Glomerular endothelial cell (primary cell): ENCODE measurements around the gene GNAT3. TPM values are rescaled to one million over a fixed set of nuclear protein-coding genes. Genes with fewer than 3 reads are reported as not detected.
A peak's percentile ranks its signal among the peaks of the same experiment; 100 is the strongest.

ENCODE experiments used
- DNase-seq: peaks from one replicate; pipeline ENCODE4 v3.0.0-alpha.2; 2011; ENCODE audit warnings: low read depth, low spot score; ENCODE audit errors: extremely low read depth
- total RNA-seq: library from RNA; depleted of rRNA; stranded (reverse); fragments of >200 nt; gene quantifications from 2 replicates; pipeline ENCODE4 v1.2.3, GENCODE V29; 2015

GNAT3 gene
- total RNA-seq, 1 donor from 2014 or later: not detected

GRCh38 chr7:80505900-80506500, 5.9 kb downstream of the GNAT3 start:
- DNase-seq: no peak

DNA sequence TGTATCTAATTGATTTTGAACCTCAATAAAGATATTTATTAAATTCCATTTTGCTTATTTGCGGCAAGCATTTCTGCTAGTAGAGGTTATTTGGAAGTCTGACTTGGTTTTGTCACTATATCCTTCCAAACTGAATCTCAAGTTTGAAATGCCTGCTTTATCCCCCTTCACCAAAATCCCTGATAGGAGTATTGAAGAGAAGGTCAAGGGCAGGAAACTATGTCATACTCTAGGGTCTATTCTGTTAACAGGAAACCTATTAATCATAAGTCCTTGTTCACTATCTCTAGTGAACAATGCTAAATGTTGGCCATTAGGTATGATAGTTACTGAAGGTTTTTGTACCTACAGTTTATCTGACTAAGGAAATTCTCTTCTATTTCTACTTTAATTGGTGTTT, 11.5 kb downstream of the GNAT3 start:
- DNase-seq: no peak

DNA sequence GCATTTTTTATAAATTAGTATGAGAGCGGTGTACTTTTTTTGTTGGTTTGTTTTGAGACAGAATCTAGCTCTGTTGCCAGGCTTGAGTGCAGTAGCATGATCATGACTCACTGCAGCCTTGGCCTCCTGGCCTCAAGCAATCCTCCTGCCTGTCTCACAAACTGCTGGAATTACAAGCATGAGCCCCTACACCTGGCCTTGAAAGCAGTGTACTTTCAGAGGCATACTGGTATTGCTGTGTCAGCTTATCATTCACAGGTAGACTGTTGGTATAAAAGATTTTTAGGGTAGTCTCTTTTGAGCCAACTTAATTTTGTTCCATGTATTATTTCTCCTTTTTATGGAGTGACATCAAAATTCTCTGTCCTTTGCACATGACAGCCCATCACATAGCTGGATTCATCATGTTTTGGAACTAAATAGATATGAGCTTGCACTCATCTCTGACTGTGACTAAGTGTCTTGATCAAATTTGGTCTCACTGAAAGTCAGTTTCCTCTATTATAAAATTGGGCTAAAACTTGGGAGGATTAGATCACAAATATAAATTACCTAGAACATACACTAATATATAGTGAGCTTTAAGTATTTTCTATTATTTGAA, 12.4 kb downstream of the GNAT3 start:
- peak; percentile 64 for DNase-seq

DNA sequence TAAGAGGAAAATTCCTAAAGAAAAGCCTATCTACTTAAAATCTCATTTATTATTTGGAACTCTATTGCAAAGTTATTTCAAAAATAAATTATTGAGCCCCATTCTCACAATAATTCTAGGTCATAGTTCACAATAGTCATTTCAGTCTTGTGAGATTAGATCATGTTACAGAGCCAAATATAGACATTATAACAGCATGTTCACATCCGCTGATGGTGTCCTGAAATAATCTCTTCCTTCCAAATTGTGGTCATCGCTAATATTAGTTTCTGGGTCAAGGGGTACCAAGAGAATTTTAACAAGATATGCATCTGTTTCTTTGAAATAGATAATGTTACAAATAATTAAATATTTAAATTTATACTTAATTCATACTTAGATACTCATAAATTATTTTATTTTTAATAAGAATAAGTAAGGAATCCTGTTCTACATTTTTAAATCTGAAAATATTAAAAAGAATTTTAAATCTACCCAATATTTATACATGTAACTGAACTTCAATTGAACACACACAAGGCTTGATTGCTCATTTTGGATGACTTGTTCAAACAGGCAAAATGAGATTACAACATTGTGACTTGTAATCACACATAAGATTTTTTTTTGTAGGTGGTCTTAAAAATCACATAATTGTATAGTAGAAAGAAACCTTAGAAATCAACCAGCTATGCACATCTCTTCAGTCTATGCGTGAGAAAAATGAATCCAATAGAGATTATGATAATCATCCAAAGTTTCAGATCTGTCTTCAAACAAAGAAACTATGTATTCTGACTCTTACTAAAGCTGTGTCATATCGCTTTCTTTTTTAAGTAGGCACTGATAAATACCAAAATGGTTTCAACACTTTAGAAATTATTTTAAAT, 13.1 kb downstream of the GNAT3 start:
- no peak for DNase-seq

DNA sequence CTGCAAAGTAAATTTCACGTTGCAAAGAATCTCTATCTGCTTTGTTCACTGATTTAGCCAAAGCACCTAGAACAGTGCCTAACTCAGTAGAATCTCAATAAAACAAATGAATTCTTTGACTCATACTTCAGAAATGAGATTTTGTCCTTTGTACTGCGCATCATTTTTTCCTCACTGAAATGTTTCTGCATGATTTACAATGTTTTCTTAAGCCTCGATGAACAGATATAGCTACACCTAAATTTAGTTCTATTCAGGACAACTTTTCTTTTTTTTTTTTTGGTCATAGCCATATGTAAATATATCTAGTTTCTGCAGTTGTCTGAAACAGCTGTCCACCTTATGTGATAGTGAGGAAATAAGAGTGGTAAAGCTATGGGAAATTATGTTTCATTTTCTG, 15.3 kb downstream of the GNAT3 start:
- DNase-seq: no peak

DNA sequence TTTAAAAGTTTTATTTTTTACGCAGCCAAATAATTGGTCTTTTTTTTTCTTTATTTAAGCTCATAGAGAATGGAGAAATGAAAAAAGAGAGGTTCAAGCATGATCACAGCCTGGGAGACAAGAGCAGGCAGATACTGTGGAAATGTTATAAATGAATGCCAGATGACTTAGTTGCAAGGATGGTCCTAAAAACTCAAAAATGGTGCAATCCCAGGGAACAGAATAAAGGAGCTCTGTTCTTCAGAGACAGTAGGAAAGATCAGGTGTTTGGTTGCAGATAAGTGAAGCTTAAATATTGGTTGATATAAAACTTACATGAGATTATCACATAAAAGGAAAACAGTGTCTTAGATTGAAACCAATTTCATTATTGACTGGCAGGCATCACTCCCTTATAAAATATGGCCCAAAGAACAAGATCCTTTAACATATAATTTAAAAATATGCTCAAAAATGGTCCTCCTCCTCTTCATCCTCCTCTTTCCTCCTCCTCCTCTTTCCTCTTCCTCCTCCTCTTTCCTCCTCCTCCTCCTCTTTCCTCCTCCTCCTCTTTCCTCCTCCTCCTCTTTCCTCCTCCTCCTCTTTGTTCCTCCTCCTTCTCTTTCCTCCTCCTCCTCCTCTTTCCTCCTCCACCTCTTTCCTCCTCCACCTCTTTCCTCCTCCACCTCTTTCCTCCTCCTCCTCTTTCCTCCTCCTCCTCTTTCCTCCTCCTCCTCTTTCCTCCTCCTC, 18.6 kb downstream of the GNAT3 start:
- no peak for DNase-seq

DNA sequence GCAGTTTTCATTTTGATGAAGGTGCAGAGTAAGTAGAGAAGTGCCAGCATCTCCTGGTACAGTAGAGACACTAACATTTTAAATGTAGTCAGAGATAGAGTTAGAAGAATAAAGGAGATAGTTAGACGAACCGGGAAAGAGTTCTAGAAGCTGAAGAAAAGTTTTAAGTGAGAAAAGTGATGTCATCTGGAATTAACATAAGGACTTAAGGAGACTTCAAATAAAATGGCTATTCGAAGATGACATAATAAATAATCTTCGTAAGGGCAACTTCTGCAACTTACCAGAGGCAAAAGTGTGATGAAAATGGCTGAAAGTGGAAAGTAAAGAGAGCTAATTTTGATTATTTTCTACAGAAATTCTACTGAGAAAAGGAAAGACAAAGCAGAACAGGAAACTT, 20.4 kb downstream of the GNAT3 start:
- DNase-seq: no peak

- no peak for DNase-seq
These were observed 23.0 kb downstream of the GNAT3 start for GRCh38 chr7:80488851-80489370.

GRCh38 chr7:80488406-80488805, 23.5 kb downstream of the GNAT3 start:
- no peak for DNase-seq

DNA sequence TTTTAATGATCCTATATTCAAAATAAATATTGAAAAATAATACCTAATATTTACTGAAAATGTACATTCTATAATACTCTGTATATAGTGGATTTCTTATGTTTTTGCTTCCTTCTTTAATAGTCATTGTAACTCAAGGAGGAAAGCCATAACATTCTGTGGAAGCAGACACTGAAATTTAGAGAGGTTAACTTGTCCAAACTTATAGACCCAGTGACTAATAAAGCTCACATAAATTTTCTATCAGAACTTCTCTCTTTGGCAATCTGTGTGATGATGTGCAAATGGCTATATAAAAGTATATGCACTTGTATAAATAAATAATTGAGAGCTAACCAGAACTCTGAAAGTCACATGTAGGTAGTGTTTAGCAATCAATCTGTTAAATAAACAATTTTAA, 26.1 kb downstream of the GNAT3 start:
- DNase-seq: no peak

DNA sequence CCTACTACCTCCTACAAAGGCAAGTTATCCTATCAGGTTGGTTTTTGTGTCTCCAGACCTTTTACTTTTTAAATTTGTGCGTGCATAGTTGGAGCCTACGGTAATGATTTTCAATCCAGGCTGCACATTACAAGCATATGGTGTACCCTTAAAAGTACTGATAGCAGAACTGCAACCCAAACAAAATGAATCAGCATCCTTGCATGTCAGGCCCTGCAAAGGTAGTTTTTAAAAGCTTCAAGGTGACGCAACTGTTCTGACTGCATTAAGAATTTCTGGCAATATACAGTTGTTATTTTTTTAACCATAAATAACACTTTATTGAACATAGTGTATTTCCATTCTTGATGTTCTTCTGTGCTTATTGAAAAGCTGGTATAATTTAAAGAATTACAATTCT, 28.9 kb downstream of the GNAT3 start:
- no peak for DNase-seq

DNA sequence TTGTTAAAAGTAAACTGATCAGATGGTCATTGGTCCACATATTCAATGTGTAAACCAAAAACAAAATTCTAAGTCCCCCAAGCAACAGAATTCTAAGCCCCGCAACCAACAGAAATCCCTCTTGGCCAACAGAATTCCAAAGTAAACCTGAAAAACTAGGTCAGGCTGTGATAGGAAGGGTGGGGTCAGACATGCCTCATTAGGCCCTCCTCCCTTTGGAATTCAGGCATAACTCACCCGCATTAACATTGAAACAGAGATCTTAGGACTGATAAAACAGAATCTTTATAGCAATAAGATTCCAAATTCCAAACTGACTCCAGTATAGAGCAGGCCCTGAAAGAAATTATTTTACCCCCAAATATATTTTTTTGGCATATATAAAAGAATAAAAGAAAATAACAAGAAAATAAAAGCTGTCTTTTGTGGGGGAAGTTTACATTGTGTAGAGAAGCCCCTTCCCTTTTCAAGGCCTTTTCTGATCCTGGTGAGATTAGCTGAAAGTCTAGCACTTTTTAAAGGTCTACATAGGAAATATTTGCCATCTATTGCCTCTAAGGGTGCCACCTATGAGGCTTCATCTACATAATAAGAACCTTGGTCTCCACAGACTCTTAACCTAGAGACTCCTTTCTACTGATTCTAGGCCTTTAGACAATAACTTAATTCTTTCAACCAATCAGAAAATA, 30.5 kb downstream of the GNAT3 start:
- no peak for DNase-seq

- no peak for DNase-seq
These were observed 31.3 kb downstream of the GNAT3 start for GRCh38 chr7:80480566-80480965.

- DNase-seq: no peak
These were observed 33.2 kb downstream of the GNAT3 start for GRCh38 chr7:80478683-80479082.

DNA sequence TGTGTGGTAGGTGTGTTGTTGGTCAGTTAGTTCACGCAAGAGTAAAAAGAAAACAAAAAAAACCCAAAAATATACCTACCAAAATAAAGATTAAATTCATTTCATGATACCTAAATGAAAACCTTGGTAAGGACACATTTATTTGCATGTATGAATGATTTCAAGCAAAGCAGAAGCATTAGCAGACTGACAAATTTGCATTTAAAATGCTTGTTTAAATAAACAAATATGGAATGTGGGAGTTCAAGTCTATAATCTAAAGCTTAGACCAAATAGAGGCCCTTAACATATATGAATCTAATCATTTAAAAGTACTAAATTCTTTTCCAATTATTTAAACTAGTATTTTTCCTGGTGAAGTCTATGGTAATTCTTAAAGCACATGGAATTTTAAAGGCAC, 35.8 kb downstream of the GNAT3 start:
- DNase-seq: no peak

DNA sequence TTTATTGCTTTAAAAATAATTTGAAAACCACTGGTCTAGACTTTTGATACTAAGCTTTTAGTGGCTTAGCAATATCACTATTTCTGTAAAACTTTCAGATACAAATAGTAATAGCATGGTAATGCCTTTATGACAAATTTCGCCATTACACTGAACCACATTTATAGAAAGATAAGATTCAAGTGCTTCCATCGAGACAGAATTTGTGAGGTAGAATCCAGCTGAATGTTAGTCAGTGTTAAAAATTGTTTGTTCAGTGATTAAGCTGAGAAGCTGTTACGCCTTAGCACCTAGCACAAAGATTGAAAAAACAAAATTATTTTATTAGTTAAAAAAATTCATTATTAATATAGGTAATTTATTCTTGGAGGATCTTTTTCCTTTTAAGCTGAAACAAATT, 36.5 kb downstream of the GNAT3 start:
- no peak for DNase-seq

- no peak for DNase-seq
These were observed 38.1 kb downstream of the GNAT3 start for GRCh38 chr7:80473751-80474150.

DNA sequence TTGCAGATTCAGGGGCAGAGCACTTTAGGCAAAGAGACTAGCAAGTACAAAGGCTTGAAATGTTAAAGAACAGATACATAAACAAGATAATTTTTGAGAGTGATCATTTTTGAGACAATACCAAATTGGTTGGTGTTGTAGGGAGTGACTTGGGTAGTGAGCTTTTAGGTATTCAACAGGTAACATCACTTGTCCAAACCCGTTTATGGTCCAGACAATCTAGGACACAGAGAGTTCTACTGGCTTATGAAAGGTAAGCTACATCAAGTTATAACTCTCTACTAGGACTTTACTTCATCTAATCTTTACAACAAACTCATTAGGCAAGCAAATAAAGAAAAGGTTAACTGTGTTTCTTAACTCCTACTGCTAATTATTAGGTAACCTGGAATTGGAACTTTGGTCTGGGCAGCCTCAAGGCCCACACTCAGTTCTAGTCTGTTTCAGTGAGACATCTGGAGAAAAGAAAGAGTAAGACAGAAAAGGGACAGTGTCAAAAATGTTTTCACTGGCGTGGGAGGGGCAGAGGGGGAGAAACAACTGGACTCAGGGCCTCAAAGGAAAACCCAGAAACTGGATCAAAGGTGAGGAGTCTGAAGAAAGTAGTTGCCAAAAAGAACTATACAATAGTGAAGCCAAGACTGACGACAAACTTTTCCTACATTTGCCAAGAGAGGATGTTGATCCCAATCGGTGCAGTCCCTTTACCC, 39.2 kb downstream of the GNAT3 start:
- DNase-seq: no peak

DNA sequence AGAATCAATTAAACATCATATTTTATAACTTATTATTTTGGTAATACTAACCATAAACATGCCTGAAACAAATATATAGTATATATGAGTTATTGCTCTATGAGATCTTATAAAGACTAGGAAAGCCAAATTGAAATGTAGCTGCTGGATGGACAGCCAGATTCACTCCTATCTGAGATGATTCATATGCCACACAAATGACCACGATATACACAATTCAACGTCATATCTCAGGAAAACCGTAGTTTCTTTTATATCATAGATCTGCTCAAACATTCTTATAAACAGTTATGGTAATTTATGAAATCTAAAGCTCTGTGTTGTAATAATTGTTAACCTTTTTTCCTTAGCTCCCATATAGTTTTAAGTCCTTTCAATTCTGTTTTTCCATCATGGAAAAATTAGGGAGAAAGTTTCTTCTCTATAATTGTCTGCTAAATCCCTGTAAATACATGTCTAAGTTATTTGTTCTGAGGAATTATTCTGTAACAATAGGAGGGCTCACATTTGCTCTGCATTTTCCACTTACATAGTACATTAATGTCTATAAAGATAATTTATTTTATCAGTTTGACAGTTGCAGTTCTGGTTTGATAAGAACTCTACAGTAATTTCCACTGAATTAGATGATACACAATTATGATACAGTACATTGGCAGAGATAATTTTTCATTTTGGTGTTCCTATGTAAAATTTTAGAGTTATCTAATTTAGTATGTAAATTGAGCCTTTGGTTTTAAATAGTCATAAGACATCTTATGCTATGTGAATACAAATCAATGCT, 42.7 kb downstream of the GNAT3 start:
- DNase-seq: no peak
